K562 (cell line): ENCODE data around the gene EMC8. TPM values are rescaled to one million over a fixed set of nuclear protein-coding genes. Genes with fewer than 3 reads are reported as not detected.

Experiments used
- ATAC-seq: fragments of 200-7000 bp; cut with Tn5 transposase; 3 replicates; pipeline ENCODE4 v1.9.1; 2020; ENCODE audit warnings: moderate library complexity
- BruUV-seq: library from RNA; stranded (reverse); fragments of 400-500 nt; replicated peaks from 2 replicates; lab custom pipeline; 2021; lab: Mats Ljungman, UMichigan
- CTCF ChIA-PET: fragments of 300-600 bp; formaldehyde crosslinking; extraction: SDS; loops from one replicate; lab custom pipeline; 2021; ENCODE audit warnings: low intra/inter-chr PET ratio; lab: Yijun Ruan, JAX
- POLR2A ChIA-PET: fragments of 300-600, 350-650 bp; sonication (Branson Sonifier 250); formaldehyde crosslinking; extraction: SDS; loops from one replicate; lab custom pipeline; 2021; ENCODE audit warnings: antibody characterized with exemption, inconsistent platforms; lab: Yijun Ruan, JAX
- DNase-seq, 4 experiments: peaks; one replicate each; pipeline versions ENCODE4 v3.0.0 to v3.0.0-alpha.2; 2011 to 2018; ENCODE audit warnings: low spot score in 3 of 4, mixed read lengths in 3 of 4; ENCODE audit errors: extremely low read depth in 1 of 4
- FAIRE-seq: peaks from 2 replicates; lab custom pipeline; 2011; peaks lifted over from hg19 to GRCh38; lab: Jason Lieb, UNC
- H2AFZ ChIP-seq: 2 replicates; pipeline ENCODE4 v1.6.0; 2011; ENCODE audit warnings: low read depth, low read length, control low read depth, inconsistent platforms
- H3K27ac ChIP-seq: fragments of 200-600 bp; 3 replicates; pipeline ENCODE4 v1.8.0; 2011; ENCODE audit warnings: low read depth, mild to moderate bottlenecking, control low read depth, inconsistent platforms, low read length, moderate library complexity, mixed read lengths; ENCODE audit errors: extremely low read depth
- H3K27me3 ChIP-seq, 2 experiments: fragments of 300-600 bp in 1 of 2; 2 replicates in 1 of 2; 3 replicates in 1 of 2; pipeline versions ENCODE4 v1.6.0 to v1.8.0; 2011; ENCODE audit warnings: inconsistent platforms in 2 of 2, low read length in 2 of 2, mild to moderate bottlenecking in 1 of 2, mixed read lengths in 1 of 2, moderate library complexity in 1 of 2; ENCODE audit not compliant: control insufficient read depth in 2 of 2, insufficient read depth in 2 of 2
- H3K36me3 ChIP-seq: fragments of 300-600 bp; 3 replicates; pipeline ENCODE4 v1.8.0; 2011; ENCODE audit warnings: mild to moderate bottlenecking, low read length, inconsistent platforms; ENCODE audit not compliant: control insufficient read depth, insufficient read depth
- H3K4me1 ChIP-seq, 2 experiments: fragments of 200-600 bp in 1 of 2; replicated peaks in 1 of 2; 2 replicates in 1 of 2; 3 replicates in 1 of 2; pipeline versions ENCODE4 v1.5.1 to v1.8.0; 2011; ENCODE audit warnings: inconsistent platforms in 2 of 2, low read length in 2 of 2, mild to moderate bottlenecking in 1 of 2, mixed read lengths in 1 of 2, moderate library complexity in 1 of 2; ENCODE audit not compliant: control insufficient read depth in 2 of 2, insufficient read depth in 2 of 2
- H3K4me2 ChIP-seq: 2 replicates; pipeline ENCODE4 v1.6.1; 2011; ENCODE audit warnings: low read length, control low read depth, inconsistent platforms, mixed read lengths; ENCODE audit not compliant: insufficient read depth
- H3K4me3 ChIP-seq: fragments of 200-600 bp; sonication (generic), shearing (Covaris generic); 2 replicates; pipeline ENCODE4 v1.5.1; 2016; ENCODE audit warnings: control low read depth, inconsistent platforms
- H3K79me2 ChIP-seq: fragments of 200-600 bp; 3 replicates; pipeline ENCODE4 v1.8.0; 2011; ENCODE audit warnings: low read length, inconsistent platforms; ENCODE audit not compliant: control insufficient read depth, insufficient read depth
- H3K9ac ChIP-seq, 2 experiments: 2 replicates each; pipeline versions ENCODE4 v1.6.0 to v1.6.1; 2011; ENCODE audit warnings: low read depth in 2 of 2, low read length in 2 of 2, control low read depth in 1 of 2, inconsistent platforms in 1 of 2, mild to moderate bottlenecking in 1 of 2, mixed read lengths in 1 of 2; ENCODE audit not compliant: insufficient read depth in 1 of 2
- H3K9me1 ChIP-seq: one replicate; pipeline ENCODE4 v1.6.0; 2011; ENCODE audit warnings: inconsistent platforms, mild to moderate bottlenecking, low read length, moderate library complexity; ENCODE audit not compliant: control insufficient read depth, insufficient read depth
- H3K9me3 ChIP-seq: replicated peaks from 2 replicates; pipeline ENCODE4 v1.5.1; 2011; ENCODE audit warnings: low read depth, low read length, inconsistent platforms; ENCODE audit not compliant: control insufficient read depth, insufficient read depth
- H4K20me1 ChIP-seq: replicated peaks from 2 replicates; pipeline ENCODE4 v1.6.1; 2011; ENCODE audit warnings: low read length, inconsistent platforms, mixed read lengths; ENCODE audit not compliant: control insufficient read depth, insufficient read depth
- BRF1 ChIP-seq: IDR thresholded peaks from 3 replicates; pipeline ENCODE4 v1.6.1; 2011; ENCODE audit warnings: borderline replicate concordance, mild to moderate bottlenecking; ENCODE audit not compliant: insufficient read length; ENCODE audit errors: extremely low read depth
- C11orf30 ChIP-seq: fragments of 450-650 bp; IDR thresholded peaks from 2 replicates; pipeline ENCODE4 v1.6.1; 2016; ENCODE audit warnings: low read depth, mild to moderate bottlenecking
- CBX5 ChIP-seq: IDR thresholded peaks from 2 replicates; pipeline ENCODE4 v1.6.1; 2014; ENCODE audit warnings: low read depth, borderline replicate concordance
- ELF2 ChIP-seq: fragments of 250-450 bp; sonication (Bioruptor Pico); IDR thresholded peaks from 2 replicates; pipeline ENCODE4 v1.5.0; 2021; ENCODE audit warnings: mild to moderate bottlenecking
- HDAC3 ChIP-seq: fragments of 450-650 bp; IDR thresholded peaks from 2 replicates; pipeline ENCODE4 v1.6.1; 2018; ENCODE audit warnings: borderline replicate concordance, mild to moderate bottlenecking, moderate library complexity; ENCODE audit not compliant: partially characterized antibody
- MYNN ChIP-seq, 2 experiments: sonication (generic); formaldehyde crosslinking in 1 of 2; IDR thresholded peaks; 2 replicates each; pipeline versions ENCODE4 v1.5.0 to v1.6.1; 2016 to 2020; ENCODE audit warnings: antibody characterized with exemption in 1 of 2, missing genetic modification reagents in 1 of 2
- POLR3G ChIP-seq: IDR thresholded peaks from 2 replicates; pipeline ENCODE4 v1.6.1; 2011; ENCODE audit not compliant: insufficient read length, insufficient replicate concordance; ENCODE audit errors: extremely low read depth
- RREB1 ChIP-seq: fragments of 250-450 bp; sonication (Bioruptor Pico); IDR thresholded peaks from 2 replicates; pipeline ENCODE4 v1.4.0; 2020
- TSC22D4 ChIP-seq: fragments of 450-650 bp; IDR thresholded peaks from 2 replicates; pipeline ENCODE4 v1.6.1; 2016; ENCODE audit warnings: missing genetic modification characterization, missing biosample characterization, control low read depth
- XRCC5 ChIP-seq: fragments of 200-400 bp; formaldehyde crosslinking; IDR thresholded peaks from 2 replicates; pipeline ENCODE4 v1.6.1; 2017; ENCODE audit warnings: low read depth, mild to moderate bottlenecking, low read length
- WGBS: fragments of 100-300 bp; shearing (Covaris generic); methylation state at CpG from one replicate; pipeline ENCODE4 v1.1.6; 2016; ENCODE audit warnings: low coverage, mixed read lengths; ENCODE audit not compliant: insufficient coverage; ENCODE audit errors: missing lambda C conversion rate; 5-methylcytosine and 5-hydroxymethylcytosine counted together
- in situ Hi-C: fragments of 300-500 bp; cut with MboI; formaldehyde crosslinking; loops from 4 replicates; pipeline ENCODE4 v1.15.0; 2018; ENCODE audit warnings: inconsistent platforms, mixed read lengths
- intact Hi-C: fragments of 100-400 bp; cut with micrococcal nuclease; formaldehyde crosslinking; loops from 2 replicates; pipeline ENCODE4 v1.14.2; 2022
- polyA plus RNA-seq, 8 experiments: library from polyadenylated mRNA; depleted of rRNA in 4 of 8; stranded (reverse) in 5 of 8; unstranded in 3 of 8; fragments of >200 nt; fragmentation: Nextera tagmentation in 2 of 8; fragmentation: Illumina TruSeq in 1 of 8; extraction: Ambion mirVana in 2 of 8; extraction: Trizol in 1 of 8; gene quantifications; 2 replicates each; pipeline versions ENCODE4 v1.2.1 to v1.2.3, GENCODE V29; 2011 to 2014; ENCODE audit warnings: inconsistent platforms in 1 of 8, missing spikeins in 1 of 8
- total RNA-seq, 7 experiments: library from RNA; depleted of rRNA in 6 of 7; stranded (reverse); fragments of >200 nt in 6 of 7; fragmentation: Illumina TruSeq in 2 of 7; extraction: Trizol in 2 of 7; gene quantifications; 2 replicates each; pipeline versions ENCODE4 v1.2.1 to v1.2.3, GENCODE V29; 2011 to 2021; ENCODE audit warnings: low replicate concordance in 1 of 7
- TF ChIP-seq, protein P1 (sequence below): sonication (generic); formaldehyde crosslinking; IDR thresholded peaks from 2 replicates; pipeline ENCODE4 v1.4.0; 2020; ENCODE audit warnings: mild to moderate bottlenecking, missing genetic modification reagents

Gene EMC8
- total and polyA plus RNA-seq, 9 of the 15 experiments (the other 6 are each of a cell fraction or from before 2014, with no cell fraction given): 11.4 to 81.8 (median 48.6) TPM

- ChIA-PET POLR2A (interaction anchor here (1.0 to 1.2 kb wide), 2 partner anchors 15 to 31 kb away, joined by 3 to 4 read pairs; no protein-coding TSS in a partner anchor), CTCF (no interaction called here)
- Histone ChIP-seq H3K9ac (no peak overlapping the region), H3K27ac (no peak overlapping the region), H4K20me1 (no peaks in the 10 kb centered on the region), H3K4me3 (no peak overlapping the region), H2AFZ (no peak overlapping the region), H3K4me2 (no peak overlapping the region), H3K9me1 (no peaks in the 10 kb centered on the region), H3K27me3 (peaks cover 5% of the 10 kb centered on the region in 2 experiments; a peak in 3 of 5 replicates), H3K4me1 (peaks cover 0 to 3% of the 10 kb centered on the region in 2 experiments; a peak in 2 of 5 replicates), H3K79me2 (no peaks in the 10 kb centered on the region), H3K9me3 (no peaks in the 10 kb centered on the region), H3K36me3 (no peaks in the 10 kb centered on the region)
- DNase-seq (no peak), ATAC-seq (no peak), FAIRE-seq (no peak)
- in situ Hi-C loops: no loop called here
- BruUV-seq: no TSS peak
- intact Hi-C loops: no loop called here
- no peak for TF ChIP-seq MYNN (IDR thresholded peaks at IDR 0.05)
- no peak for TF ChIP-seq MYNN (CRISPR knock-in tag; IDR thresholded peaks at IDR 0.05)
- no peak for TF ChIP-seq BRF1
- no peak for TF ChIP-seq POLR3G
- TF ChIP-seq C11orf30: no peak
- TF ChIP-seq, protein P1, sequence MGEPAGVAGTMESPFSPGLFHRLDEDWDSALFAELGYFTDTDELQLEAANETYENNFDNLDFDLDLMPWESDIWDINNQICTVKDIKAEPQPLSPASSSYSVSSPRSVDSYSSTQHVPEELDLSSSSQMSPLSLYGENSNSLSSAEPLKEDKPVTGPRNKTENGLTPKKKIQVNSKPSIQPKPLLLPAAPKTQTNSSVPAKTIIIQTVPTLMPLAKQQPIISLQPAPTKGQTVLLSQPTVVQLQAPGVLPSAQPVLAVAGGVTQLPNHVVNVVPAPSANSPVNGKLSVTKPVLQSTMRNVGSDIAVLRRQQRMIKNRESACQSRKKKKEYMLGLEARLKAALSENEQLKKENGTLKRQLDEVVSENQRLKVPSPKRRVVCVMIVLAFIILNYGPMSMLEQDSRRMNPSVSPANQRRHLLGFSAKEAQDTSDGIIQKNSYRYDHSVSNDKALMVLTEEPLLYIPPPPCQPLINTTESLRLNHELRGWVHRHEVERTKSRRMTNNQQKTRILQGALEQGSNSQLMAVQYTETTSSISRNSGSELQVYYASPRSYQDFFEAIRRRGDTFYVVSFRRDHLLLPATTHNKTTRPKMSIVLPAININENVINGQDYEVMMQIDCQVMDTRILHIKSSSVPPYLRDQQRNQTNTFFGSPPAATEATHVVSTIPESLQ (CRISPR knock-in tag): no peak
- TF ChIP-seq TSC22D4 (tag): no peak
- no peak for TF ChIP-seq RREB1 (CRISPR knock-in tag)
- no peak for TF ChIP-seq ELF2
- TF ChIP-seq HDAC3: no peak
- no peak for TF ChIP-seq CBX5
- TF ChIP-seq XRCC5: no peak
- WGBS: 63% methylated on average over 6 of the region's 6 CpGs
These were observed 28.6 kb downstream of the EMC8 start for GRCh38 chr16:85770741-85771140.
